HCT116 (cell line): Measurements from ENCODE around the gene ITM2B.

Experiments used
- TF ChIP-seq, protein P1 (sequence below), 3 experiments: fragments of 200-600 bp in 1 of 3; sonication (generic) in 1 of 3; IDR thresholded peaks in 2 of 3; conservative IDR thresholded peaks in 1 of 3; 2 replicates each; pipeline ENCODE4 v1.5.1; 2012 to 2017; ENCODE audit warnings: low read depth in 2 of 3, low read length in 2 of 3, antibody characterized with exemption in 1 of 3, borderline replicate concordance in 1 of 3, control low read depth in 1 of 3, mild to moderate bottlenecking in 1 of 3, mixed read lengths in 1 of 3, mixed run types in 1 of 3, moderate library complexity in 1 of 3; ENCODE audit not compliant: insufficient read depth in 1 of 3
- TF ChIP-seq, protein P2 (sequence below): IDR thresholded peaks from 2 replicates; pipeline ENCODE4 v1.6.1; 2012; ENCODE audit warnings: low read depth

DNA sequence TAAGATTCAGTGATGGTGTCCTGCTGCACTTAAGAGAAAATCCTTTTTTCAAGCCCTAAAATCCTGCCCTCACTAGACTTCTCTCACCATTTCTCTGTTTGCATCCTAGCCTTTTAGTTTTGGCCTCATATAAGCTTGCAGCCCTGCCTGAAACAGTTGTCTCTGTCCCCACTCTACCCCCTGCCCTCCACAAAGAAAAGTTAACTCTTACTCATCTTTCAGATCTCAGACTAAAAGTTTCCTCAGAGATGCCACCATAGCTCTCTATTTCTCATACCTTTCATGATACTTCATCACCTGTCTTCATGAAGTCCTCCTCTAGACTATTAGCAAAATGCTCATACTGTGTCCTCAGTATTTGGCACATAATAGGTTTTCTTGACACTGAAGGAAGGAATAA, 33.1 kb downstream of the ITM2B start:
- TF ChIP-seq, protein P1, sequence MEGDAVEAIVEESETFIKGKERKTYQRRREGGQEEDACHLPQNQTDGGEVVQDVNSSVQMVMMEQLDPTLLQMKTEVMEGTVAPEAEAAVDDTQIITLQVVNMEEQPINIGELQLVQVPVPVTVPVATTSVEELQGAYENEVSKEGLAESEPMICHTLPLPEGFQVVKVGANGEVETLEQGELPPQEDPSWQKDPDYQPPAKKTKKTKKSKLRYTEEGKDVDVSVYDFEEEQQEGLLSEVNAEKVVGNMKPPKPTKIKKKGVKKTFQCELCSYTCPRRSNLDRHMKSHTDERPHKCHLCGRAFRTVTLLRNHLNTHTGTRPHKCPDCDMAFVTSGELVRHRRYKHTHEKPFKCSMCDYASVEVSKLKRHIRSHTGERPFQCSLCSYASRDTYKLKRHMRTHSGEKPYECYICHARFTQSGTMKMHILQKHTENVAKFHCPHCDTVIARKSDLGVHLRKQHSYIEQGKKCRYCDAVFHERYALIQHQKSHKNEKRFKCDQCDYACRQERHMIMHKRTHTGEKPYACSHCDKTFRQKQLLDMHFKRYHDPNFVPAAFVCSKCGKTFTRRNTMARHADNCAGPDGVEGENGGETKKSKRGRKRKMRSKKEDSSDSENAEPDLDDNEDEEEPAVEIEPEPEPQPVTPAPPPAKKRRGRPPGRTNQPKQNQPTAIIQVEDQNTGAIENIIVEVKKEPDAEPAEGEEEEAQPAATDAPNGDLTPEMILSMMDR (IDR thresholded peaks at IDR 0.05 in 2 of 3, conservative IDR thresholded peaks at IDR 0.05 in 1 of 3; ENCODE audit: borderline replicate concordance in 1 of 3, insufficient read depth in 1 of 3, low read depth in 2 of 3, low read length in 2 of 3), result no peak
- TF ChIP-seq, protein P2, sequence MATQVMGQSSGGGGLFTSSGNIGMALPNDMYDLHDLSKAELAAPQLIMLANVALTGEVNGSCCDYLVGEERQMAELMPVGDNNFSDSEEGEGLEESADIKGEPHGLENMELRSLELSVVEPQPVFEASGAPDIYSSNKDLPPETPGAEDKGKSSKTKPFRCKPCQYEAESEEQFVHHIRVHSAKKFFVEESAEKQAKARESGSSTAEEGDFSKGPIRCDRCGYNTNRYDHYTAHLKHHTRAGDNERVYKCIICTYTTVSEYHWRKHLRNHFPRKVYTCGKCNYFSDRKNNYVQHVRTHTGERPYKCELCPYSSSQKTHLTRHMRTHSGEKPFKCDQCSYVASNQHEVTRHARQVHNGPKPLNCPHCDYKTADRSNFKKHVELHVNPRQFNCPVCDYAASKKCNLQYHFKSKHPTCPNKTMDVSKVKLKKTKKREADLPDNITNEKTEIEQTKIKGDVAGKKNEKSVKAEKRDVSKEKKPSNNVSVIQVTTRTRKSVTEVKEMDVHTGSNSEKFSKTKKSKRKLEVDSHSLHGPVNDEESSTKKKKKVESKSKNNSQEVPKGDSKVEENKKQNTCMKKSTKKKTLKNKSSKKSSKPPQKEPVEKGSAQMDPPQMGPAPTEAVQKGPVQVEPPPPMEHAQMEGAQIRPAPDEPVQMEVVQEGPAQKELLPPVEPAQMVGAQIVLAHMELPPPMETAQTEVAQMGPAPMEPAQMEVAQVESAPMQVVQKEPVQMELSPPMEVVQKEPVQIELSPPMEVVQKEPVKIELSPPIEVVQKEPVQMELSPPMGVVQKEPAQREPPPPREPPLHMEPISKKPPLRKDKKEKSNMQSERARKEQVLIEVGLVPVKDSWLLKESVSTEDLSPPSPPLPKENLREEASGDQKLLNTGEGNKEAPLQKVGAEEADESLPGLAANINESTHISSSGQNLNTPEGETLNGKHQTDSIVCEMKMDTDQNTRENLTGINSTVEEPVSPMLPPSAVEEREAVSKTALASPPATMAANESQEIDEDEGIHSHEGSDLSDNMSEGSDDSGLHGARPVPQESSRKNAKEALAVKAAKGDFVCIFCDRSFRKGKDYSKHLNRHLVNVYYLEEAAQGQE, result no peak
